Coronary artery (tissue), 2 donors: ENCODE data around the gene HSFY1.
"Not testable (repeated sequence)": the region's sequence is repeated elsewhere in the genome, so short reads cannot be mapped to it uniquely, and the experiment has no call there.

Source experiments
- DNase-seq: peaks from one replicate; pipeline ENCODE4 v3.0.0-alpha.2; 2017; ENCODE audit warnings: low spot score
- H3K27ac ChIP-seq, 2 donors: fragments of 200-600 bp; sonication (generic); one replicate each; pipeline ENCODE4 v1.5.1; 2016 to 2019
- H3K4me3 ChIP-seq: fragments of 200-600 bp; sonication (generic); 2 replicates; pipeline ENCODE4 v1.5.1; 2016; ENCODE audit warnings: mild to moderate bottlenecking, moderate library complexity

Gene HSFY1, protein sequence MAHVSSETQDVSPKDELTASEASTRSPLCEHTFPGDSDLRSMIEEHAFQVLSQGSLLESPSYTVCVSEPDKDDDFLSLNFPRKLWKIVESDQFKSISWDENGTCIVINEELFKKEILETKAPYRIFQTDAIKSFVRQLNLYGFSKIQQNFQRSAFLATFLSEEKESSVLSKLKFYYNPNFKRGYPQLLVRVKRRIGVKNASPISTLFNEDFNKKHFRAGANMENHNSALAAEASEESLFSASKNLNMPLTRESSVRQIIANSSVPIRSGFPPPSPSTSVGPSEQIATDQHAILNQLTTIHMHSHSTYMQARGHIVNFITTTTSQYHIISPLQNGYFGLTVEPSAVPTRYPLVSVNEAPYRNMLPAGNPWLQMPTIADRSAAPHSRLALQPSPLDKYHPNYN

GRCh38 chrY:18546420-18546819, at the start of gene HSFY1:
TSS of gene HSFY1 (plus strand) at chrY:18546720. CDS start at chrY:18546788, 68 bp downstream.
- not testable (repeated sequence) for H3K4me3 ChIP-seq, DNase-seq, H3K27ac ChIP-seq

DNA sequence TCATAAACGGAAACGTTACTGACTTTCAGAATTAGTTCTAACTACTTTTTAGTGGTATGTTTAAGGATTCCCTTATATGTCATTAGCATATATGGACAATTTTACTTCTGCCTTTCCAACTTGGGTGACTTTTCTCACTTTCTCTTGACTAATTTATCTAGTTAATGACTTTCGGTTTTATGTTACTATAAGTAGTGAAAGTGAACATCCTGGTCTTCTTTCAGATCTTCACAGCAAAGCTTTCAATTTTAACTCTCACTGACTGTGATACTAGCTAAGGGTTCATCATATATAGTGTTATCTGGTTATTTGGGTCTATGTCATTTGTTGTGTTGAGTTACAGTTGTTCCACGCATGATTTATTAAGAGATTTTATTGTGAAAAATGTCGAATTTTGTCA, 42.3 kb upstream of the HSFY1 start:
- not testable (repeated sequence) for H3K4me3 ChIP-seq, H3K27ac ChIP-seq, DNase-seq

- DNase-seq, H3K4me3 ChIP-seq, H3K27ac ChIP-seq: not testable (repeated sequence)
Observed at GRCh38 chrY:18530995-18531655, 15.4 kb upstream of the HSFY1 start.

DNA sequence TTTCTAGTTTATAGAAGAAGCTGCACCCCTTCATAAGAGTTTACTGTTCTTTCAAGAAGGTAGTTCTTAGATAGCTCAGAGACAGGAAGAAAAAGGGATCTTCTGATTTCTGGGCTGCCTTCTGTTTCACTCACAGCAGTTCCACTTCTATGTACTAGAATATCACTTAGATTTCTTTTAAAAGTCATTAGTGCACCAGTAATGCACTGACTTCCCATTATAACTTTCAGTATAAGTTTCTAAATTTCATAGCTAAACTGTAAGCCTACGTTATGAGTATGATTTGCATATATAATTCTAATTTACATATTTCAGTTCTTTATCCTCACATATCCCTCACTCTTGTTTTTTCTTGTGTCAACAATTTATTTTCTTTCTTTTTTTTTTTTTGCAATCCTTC, 7.6 kb upstream of the HSFY1 start:
- H3K27ac ChIP-seq, DNase-seq, H3K4me3 ChIP-seq: not testable (repeated sequence)

- DNase-seq, H3K4me3 ChIP-seq: not testable (repeated sequence)
Observed at GRCh38 chrY:18553132-18553531, 6.6 kb downstream of the HSFY1 start.

GRCh38 chrY:18565915-18566314, 19.4 kb downstream of the HSFY1 start:
- not testable (repeated sequence) for DNase-seq, H3K4me3 ChIP-seq, H3K27ac ChIP-seq

More at GRCh38 chrY:18553132-18553531, 6.6 kb downstream of the HSFY1 start:
- H3K27ac ChIP-seq, result not testable (repeated sequence)
